Heart left ventricle (tissue), 13 donors: ENCODE data around the gene SLC26A11.

Experiments
- POLR2A ChIP-seq, 2 donors: fragments of 450-650 bp; IDR thresholded peaks; one replicate each; pipeline ENCODE4 v1.6.1; 2017; ENCODE audit warnings: antibody characterized with exemption in 2 of 2, mild to moderate bottlenecking in 2 of 2, moderate library complexity in 2 of 2
- TF ChIP-seq, protein P1 (sequence below), 12 donors: fragments of 200-600 bp; sonication (generic) in 4 of 12; IDR thresholded peaks; one replicate each; pipeline versions ENCODE4 v1.5.0 to v1.8.0; 2018 to 2022; ENCODE audit warnings: antibody characterized with exemption in 12 of 12, mild to moderate bottlenecking in 5 of 12
- donor health status: ischemic (EF 13 %, LVEDD 7.1; RV severe dilation, severe dysfunction).
- donor health status: DM: no; HTN: yes; CAD: no.
- donor health status: DM: no; HTN: no; CAD: no.
- donor health status: ischemic (EF 25% LVEDD 6.9; RV normal size, moderate dysfunction).
- donor health status: ischemic (EF 25% LVEDD 5.7; RV mildly dilated, moderate dysfunction).
- donor health status: ischemic (EF 35%, LVEDD 5.7; RV mildly dilated, moderate dysfunction).
- donor health status: nonischemic (EF 11% LVEDD 7.7; RV severe dilation, severe dysfunction).
- donor health status: DM: yes; HTN: yes; CAD: no.
- donor health status: PGD.
- donor health status: ischemic (EF 29% LVEDD 5.4; RV normal size, mild dysfunction).
- donor health status: nonischemic (EF 23%, LVEDD 6.1; RV moderate dilation, normal function).

DNA sequence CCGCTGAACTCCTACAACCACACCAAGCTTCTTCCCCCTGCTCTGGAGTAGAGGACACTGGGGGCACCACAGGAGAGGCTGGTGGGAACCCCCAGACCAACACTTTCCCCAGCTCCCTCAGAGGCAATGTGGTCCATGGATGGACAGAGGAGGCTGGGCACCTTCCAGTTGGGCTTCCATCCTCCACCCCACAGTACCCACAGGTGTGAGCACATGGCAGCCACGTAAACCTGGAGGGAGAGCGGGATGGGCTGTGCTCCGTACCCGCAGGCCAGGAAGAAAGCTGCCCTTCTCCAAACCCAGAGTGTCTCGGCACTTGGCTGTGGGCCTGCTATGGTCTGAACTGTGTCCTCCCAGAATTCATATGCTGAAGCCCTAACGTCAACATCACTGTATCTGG, 1.8 kb upstream of the SLC26A11 start:
- TF ChIP-seq, protein P1, sequence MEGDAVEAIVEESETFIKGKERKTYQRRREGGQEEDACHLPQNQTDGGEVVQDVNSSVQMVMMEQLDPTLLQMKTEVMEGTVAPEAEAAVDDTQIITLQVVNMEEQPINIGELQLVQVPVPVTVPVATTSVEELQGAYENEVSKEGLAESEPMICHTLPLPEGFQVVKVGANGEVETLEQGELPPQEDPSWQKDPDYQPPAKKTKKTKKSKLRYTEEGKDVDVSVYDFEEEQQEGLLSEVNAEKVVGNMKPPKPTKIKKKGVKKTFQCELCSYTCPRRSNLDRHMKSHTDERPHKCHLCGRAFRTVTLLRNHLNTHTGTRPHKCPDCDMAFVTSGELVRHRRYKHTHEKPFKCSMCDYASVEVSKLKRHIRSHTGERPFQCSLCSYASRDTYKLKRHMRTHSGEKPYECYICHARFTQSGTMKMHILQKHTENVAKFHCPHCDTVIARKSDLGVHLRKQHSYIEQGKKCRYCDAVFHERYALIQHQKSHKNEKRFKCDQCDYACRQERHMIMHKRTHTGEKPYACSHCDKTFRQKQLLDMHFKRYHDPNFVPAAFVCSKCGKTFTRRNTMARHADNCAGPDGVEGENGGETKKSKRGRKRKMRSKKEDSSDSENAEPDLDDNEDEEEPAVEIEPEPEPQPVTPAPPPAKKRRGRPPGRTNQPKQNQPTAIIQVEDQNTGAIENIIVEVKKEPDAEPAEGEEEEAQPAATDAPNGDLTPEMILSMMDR (IDR thresholded peaks at IDR 0.05) = no peak
- no peak for TF ChIP-seq POLR2A (IDR thresholded peaks at IDR 0.05)
